ENCODE results near the gene OR2T34.

OR2T34 gene

GRCh38 chr1:248618119-248618518 is 43.6 kb upstream of the OR2T34 start (continued):
- TF ChIP-seq PRDM6 (tag by site-specific recombination; IDR thresholded peaks at IDR 0.05) (no peak), KLF16 (tag by site-specific recombination; IDR thresholded peaks at IDR 0.05) (no peak)

- Histone ChIP-seq H3K4me1 (ENCODE audit: control insufficient read depth, insufficient read depth, low read length) (no peaks in the 10 kb centered on the region), H3K27ac (ENCODE audit: extremely low read depth, low read depth, low read length) (no peak overlapping the region), H3K9me3 (ENCODE audit: control insufficient read depth, insufficient read depth, low read depth, low read length) (no peaks in the 10 kb centered on the region), H3K4me3 (ENCODE audit: low read depth, low read length) (no peak overlapping the region), H3K36me3 (ENCODE audit: control insufficient read depth in 2 of 2, insufficient read depth in 1 of 2, low read length in 2 of 2) (no peaks in the 10 kb centered on the region)
- POLR2A ChIA-PET, result no interaction called here
- CTCF ChIA-PET, result no interaction called here
- TF ChIP-seq ZNF274 (IDR thresholded peaks at IDR 0.05; ENCODE audit: low read length) (no peak), ZNF274 (tag by site-specific recombination; IDR thresholded peaks at IDR 0.05; ENCODE audit: borderline replicate concordance) (no peak), ZNF544 (tag by site-specific recombination; IDR thresholded peaks at IDR 0.05) (no peak), RBAK (tag by site-specific recombination; IDR thresholded peaks at IDR 0.05) (no peak), ZNF366 (tag by site-specific recombination; conservative IDR thresholded peaks at IDR 0.05) (no peak)
These were observed 39.2 kb upstream of the OR2T34 start for GRCh38 chr1:248613742-248614141.

- ChIA-PET POLR2A (no interaction called here), CTCF (no interaction called here)
- no peaks in the 10 kb centered on the region for H3K9me3 ChIP-seq (ENCODE audit: control insufficient read depth, insufficient read depth, low read depth, low read length)
- no peaks in the 10 kb centered on the region for H3K4me1 ChIP-seq (ENCODE audit: control insufficient read depth, insufficient read depth, low read length)
- H3K4me3 ChIP-seq (ENCODE audit: low read depth, low read length), result no peak overlapping the region
- TF ChIP-seq WT1 (tag by site-specific recombination; IDR thresholded peaks at IDR 0.05) (no peak), PRDM10 (tag by site-specific recombination; IDR thresholded peaks at IDR 0.05) (no peak), ZNF585B (tag by site-specific recombination; IDR thresholded peaks at IDR 0.05) (no peak), ZNF555 (tag by site-specific recombination; conservative IDR thresholded peaks at IDR 0.05) (no peak), ZNF843 (tag by site-specific recombination; IDR thresholded peaks at IDR 0.05) (no peak), ZNF146 (tag by site-specific recombination; IDR thresholded peaks at IDR 0.05) (no peak), ZFP69B (tag by site-specific recombination; IDR thresholded peaks at IDR 0.05) (no peak), ZNF530 (tag by site-specific recombination; IDR thresholded peaks at IDR 0.05; ENCODE audit: low read depth) (no peak), AEBP2 (tag by site-specific recombination; IDR thresholded peaks at IDR 0.05; ENCODE audit: borderline replicate concordance) (no peak), ZBTB8A (tag by site-specific recombination; IDR thresholded peaks at IDR 0.05) (no peak), ZNF19 (tag by site-specific recombination; IDR thresholded peaks at IDR 0.05; ENCODE audit: low read depth) (no peak), ZNF677 (tag by site-specific recombination; IDR thresholded peaks at IDR 0.05) (no peak), ZNF266 (tag by site-specific recombination; IDR thresholded peaks at IDR 0.05; ENCODE audit: low read depth) (no peak), ZBTB44 (tag by site-specific recombination; IDR thresholded peaks at IDR 0.05) (no peak), ZBTB20 (tag by site-specific recombination; IDR thresholded peaks at IDR 0.05) (no peak), KLF7 (tag by site-specific recombination; IDR thresholded peaks at IDR 0.05; ENCODE audit: borderline replicate concordance) (no peak), ZSCAN30 (tag by site-specific recombination; IDR thresholded peaks at IDR 0.05) (no peak)
- no peak overlapping the region for H3K27ac ChIP-seq (ENCODE audit: extremely low read depth, low read depth, low read length)
- H3K36me3 ChIP-seq (ENCODE audit: control insufficient read depth in 2 of 2, insufficient read depth in 1 of 2, low read length in 2 of 2), result no peaks in the 10 kb centered on the region
These were observed 37.4 kb upstream of the OR2T34 start for GRCh38 chr1:248611883-248612414.

All from HEK293 (cell line).